Endothelial cell of umbilical vein (primary cell): ENCODE measurements around the gene CNTN1. TPM values are rescaled to one million over a fixed set of nuclear protein-coding genes. Genes with fewer than 3 reads are reported as not detected.

Experiments
- BruUV-seq: library from RNA; stranded (reverse); fragments of 400-500 nt; replicated peaks from 2 replicates; lab custom pipeline; 2021; lab: Mats Ljungman, UMichigan
- CTCF ChIA-PET: fragments of 300-600, 350-600 bp; sonication (Branson Sonifier 250); formaldehyde crosslinking; loops from one replicate; lab custom pipeline; 2021; ENCODE audit warnings: antibody characterized with exemption, inconsistent platforms; lab: Charles Lee
- POLR2A ChIA-PET: fragments of 300-600, 350-600 bp; sonication (Branson Sonifier 250); formaldehyde crosslinking; loops from one replicate; lab custom pipeline; 2021; ENCODE audit warnings: antibody characterized with exemption, inconsistent platforms; lab: Charles Lee
- DNase-seq: peaks from one replicate; pipeline ENCODE4 v3.0.0-alpha.2; 2011; ENCODE audit warnings: low read depth, low spot score
- FAIRE-seq: peaks from 2 replicates; lab custom pipeline; 2011; peaks lifted over from hg19 to GRCh38; lab: Jason Lieb, UNC
- H2AFZ ChIP-seq: 2 replicates; pipeline ENCODE4 v1.6.0; 2012; ENCODE audit warnings: low read depth, low read length, control low read depth, inconsistent platforms
- H3K27ac ChIP-seq: 2 replicates; pipeline ENCODE4 v1.5.1; 2011; ENCODE audit warnings: low read depth, mild to moderate bottlenecking, control low read depth, low read length, moderate library complexity; ENCODE audit not compliant: insufficient read depth
- H3K27me3 ChIP-seq, 2 experiments: 2 replicates each; pipeline versions ENCODE4 v1.6.0 to v1.6.1; 2011; ENCODE audit warnings: low read length in 2 of 2, mixed read lengths in 1 of 2; ENCODE audit not compliant: control insufficient read depth in 2 of 2, insufficient read depth in 2 of 2
- H3K36me3 ChIP-seq, 2 experiments: 2 replicates in 1 of 2; 3 replicates in 1 of 2; pipeline ENCODE4 v1.5.1; 2011; ENCODE audit warnings: low read length in 2 of 2, mild to moderate bottlenecking in 1 of 2, moderate library complexity in 1 of 2; ENCODE audit not compliant: control insufficient read depth in 2 of 2, insufficient read depth in 2 of 2; ENCODE audit errors: extremely low read depth in 1 of 2
- H3K4me1 ChIP-seq: 3 replicates; pipeline ENCODE4 v1.5.1; 2011; ENCODE audit warnings: mild to moderate bottlenecking, low read length; ENCODE audit not compliant: control insufficient read depth, insufficient read depth; ENCODE audit errors: extremely low read depth
- H3K4me2 ChIP-seq: 2 replicates; pipeline ENCODE4 v1.6.1; 2011; ENCODE audit warnings: low read length, control low read depth, mixed read lengths; ENCODE audit not compliant: insufficient read depth
- H3K4me3 ChIP-seq, 3 experiments: fragments of 200-600 bp in 1 of 3; sonication (generic), shearing (Covaris generic) in 1 of 3; replicated peaks in 1 of 3; 2 replicates each; pipeline ENCODE4 v1.5.1; 2011 to 2016; ENCODE audit warnings: control low read depth in 3 of 3, low read length in 3 of 3, mild to moderate bottlenecking in 2 of 3, inconsistent platforms in 1 of 3, low read depth in 1 of 3, moderate library complexity in 1 of 3; ENCODE audit not compliant: insufficient read depth in 1 of 3
- H3K79me2 ChIP-seq: 2 replicates; pipeline ENCODE4 v1.6.0; 2012; ENCODE audit warnings: low read length, inconsistent platforms; ENCODE audit not compliant: control insufficient read depth, insufficient read depth
- H3K9ac ChIP-seq: replicated peaks from 2 replicates; pipeline ENCODE3; 2011; ENCODE audit warnings: low read length, control low read depth; ENCODE audit not compliant: insufficient read depth; ENCODE audit errors: extremely low read depth
- H3K9me1 ChIP-seq: replicated peaks from 3 replicates; pipeline ENCODE4 v1.6.0; 2011; ENCODE audit warnings: mild to moderate bottlenecking, low read length; ENCODE audit not compliant: control insufficient read depth, insufficient read depth; ENCODE audit errors: extremely low read depth
- H3K9me3 ChIP-seq: replicated peaks from 2 replicates; pipeline ENCODE4 v1.5.1; 2012; ENCODE audit warnings: low read length, inconsistent platforms; ENCODE audit not compliant: control insufficient read depth, insufficient read depth
- H4K20me1 ChIP-seq: replicated peaks from 2 replicates; pipeline ENCODE3; 2011; ENCODE audit warnings: mild to moderate bottlenecking, low read length; ENCODE audit not compliant: control insufficient read depth, insufficient read depth; ENCODE audit errors: extremely low read depth
- CTCF ChIP-seq, 2 donors: IDR thresholded peaks; 1 replicate in 1 of 2; 2 replicates in 1 of 2; pipeline ENCODE4 v1.5.1; 2011; ENCODE audit warnings: low read length in 2 of 2, mild to moderate bottlenecking in 2 of 2, moderate library complexity in 2 of 2, control low read depth in 1 of 2, inconsistent platforms in 1 of 2, low read depth in 1 of 2; ENCODE audit not compliant: insufficient read depth in 1 of 2; ENCODE audit errors: extremely low read depth in 1 of 2
- EZH2 ChIP-seq: IDR thresholded peaks from 2 replicates; pipeline ENCODE4 v1.6.1; 2012; ENCODE audit warnings: borderline replicate concordance, low read depth, mild to moderate bottlenecking, moderate library complexity, low read length, inconsistent platforms; ENCODE audit not compliant: severe bottlenecking
- FOS ChIP-seq: IDR thresholded peaks from 2 replicates; pipeline ENCODE4 v1.6.1; 2011; ENCODE audit warnings: mild to moderate bottlenecking, low read length, moderate library complexity, borderline replicate concordance; ENCODE audit not compliant: insufficient read depth
- GATA2 ChIP-seq: IDR thresholded peaks from 2 replicates; pipeline ENCODE4 v1.7.0; 2011; ENCODE audit warnings: low read depth, mild to moderate bottlenecking, moderate library complexity, mixed read lengths, low read length; ENCODE audit not compliant: insufficient read length, insufficient read depth
- JUN ChIP-seq: IDR thresholded peaks from 2 replicates; pipeline ENCODE4 v1.6.1; 2011; ENCODE audit warnings: borderline replicate concordance, low read depth; ENCODE audit not compliant: insufficient read length, insufficient read depth
- MYC ChIP-seq: IDR thresholded peaks from one replicate; pipeline ENCODE4 v1.6.1; 2011; ENCODE audit warnings: mild to moderate bottlenecking, low read depth, low read length
- POLR2A ChIP-seq: IDR thresholded peaks from 2 replicates; pipeline ENCODE4 v1.6.1; 2012; ENCODE audit warnings: low read depth, mild to moderate bottlenecking, control low read depth, low read length
- POLR2AphosphoS5 ChIP-seq: IDR thresholded peaks from 2 replicates; pipeline ENCODE4 v1.6.1; 2012; ENCODE audit warnings: low read depth, mild to moderate bottlenecking, control low read depth, low read length, moderate library complexity; ENCODE audit not compliant: insufficient read depth
- dilution Hi-C: fragments of 300-500 bp; cut with MboI; formaldehyde crosslinking; loops from one replicate; pipeline ENCODE4 v1.15.0; 2019; ENCODE audit warnings: low sequenced_read_pairs; ENCODE audit not compliant: extremely low pct_ligation_motif_present
- intact Hi-C: fragments of 100-400 bp; cut with micrococcal nuclease; formaldehyde crosslinking; loops from one replicate; pipeline ENCODE4 v1.10.0; 2022
- polyA plus RNA-seq, 4 experiments: library from polyadenylated mRNA; depleted of rRNA in 3 of 4; stranded (reverse) in 3 of 4; unstranded in 1 of 4; fragments of >200 nt; gene quantifications; 2 replicates each; pipeline versions ENCODE4 v1.2.1 to v1.2.3, GENCODE V29; 2011 to 2012; ENCODE audit warnings: missing spikeins in 1 of 4
- total RNA-seq: library from RNA; stranded (reverse); gene quantifications from 2 replicates; pipeline ENCODE4 v1.2.3, GENCODE V29; 2021
- TF ChIP-seq, protein P1 (sequence below): IDR thresholded peaks from 2 replicates; pipeline ENCODE4 v1.6.1; 2011; ENCODE audit not compliant: insufficient read depth, insufficient read length

Gene CNTN1
- total and polyA plus RNA-seq, 2 donors (not counting 3 experiments of a cell fraction or from before 2014, with no cell fraction given), result 0.07 TPM; not detected in 1

DNA sequence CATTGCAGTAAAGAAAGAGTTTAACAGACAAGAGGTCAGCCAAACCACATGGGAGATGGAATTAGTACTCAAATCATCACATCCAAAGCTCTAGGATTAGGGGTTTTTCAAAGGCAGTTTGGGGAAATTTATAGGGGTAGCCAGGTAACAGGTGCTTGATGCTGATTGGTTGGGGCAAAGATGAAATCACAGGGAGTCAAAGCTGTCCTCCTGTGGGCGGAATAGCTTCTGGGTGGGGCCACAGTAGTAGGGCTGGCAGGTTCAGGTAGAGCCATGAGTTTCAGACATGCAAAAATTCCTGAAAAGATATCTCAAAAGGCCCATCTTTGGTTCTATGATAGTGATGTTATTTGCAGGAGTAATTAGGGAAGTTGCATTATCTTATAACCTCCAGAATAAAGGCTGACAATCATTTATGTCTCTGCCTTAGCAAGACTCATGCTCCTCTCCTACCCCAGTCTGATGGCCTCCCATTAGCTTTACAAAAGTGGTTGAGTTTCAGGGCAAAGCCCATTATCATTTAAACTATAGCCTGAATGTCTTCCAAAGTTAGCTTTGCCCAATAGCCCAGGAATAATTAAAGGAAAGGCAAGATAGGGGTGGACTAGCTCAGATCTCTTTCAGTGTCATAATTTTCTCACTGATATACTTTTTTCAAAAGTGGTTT, 42.1 kb upstream of the CNTN1 start:
- no peaks in the 10 kb centered on the region for H3K4me1 ChIP-seq
- no peak overlapping the region for H3K4me3 ChIP-seq
- H4K20me1 ChIP-seq, result no peaks in the 10 kb centered on the region
- no peak overlapping the region for H3K9ac ChIP-seq
- no peak overlapping the region for H3K4me2 ChIP-seq
- H3K9me3 ChIP-seq, result no peaks in the 10 kb centered on the region
- H3K36me3 ChIP-seq, result no peaks in the 10 kb centered on the region
- CTCF ChIA-PET, result no interaction called here
- BruUV-seq, result no TSS peak
- H2AFZ ChIP-seq, result no peak overlapping the region
- no peak overlapping the region for H3K27ac ChIP-seq
- no peaks in the 10 kb centered on the region for H3K79me2 ChIP-seq
- no peaks in the 10 kb centered on the region for H3K27me3 ChIP-seq
- FAIRE-seq (no peak), DNase-seq (no peak)
- dilution Hi-C loops, result no loop called here
- intact Hi-C loops, result no loop called here
- POLR2A ChIA-PET, result no interaction called here
- no peak for TF ChIP-seq POLR2AphosphoS5
- TF ChIP-seq, protein P1, sequence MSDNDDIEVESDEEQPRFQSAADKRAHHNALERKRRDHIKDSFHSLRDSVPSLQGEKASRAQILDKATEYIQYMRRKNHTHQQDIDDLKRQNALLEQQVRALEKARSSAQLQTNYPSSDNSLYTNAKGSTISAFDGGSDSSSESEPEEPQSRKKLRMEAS, result no peak
- no peak for TF ChIP-seq MYC
- TF ChIP-seq JUN, result no peak
- TF ChIP-seq FOS, result no peak
- TF ChIP-seq EZH2, result no peak
- no peak for TF ChIP-seq CTCF (IDR thresholded peaks at IDR 0.05; ENCODE audit: extremely low read depth in 1 of 2, insufficient read depth in 1 of 2, low read depth in 1 of 2, low read length in 2 of 2)
- no peak for TF ChIP-seq GATA2
- no peak for TF ChIP-seq POLR2A
- no peaks in the 10 kb centered on the region for H3K9me1 ChIP-seq
